ENCODE measurements around the gene TBX1. TPM values are rescaled to one million over a fixed set of nuclear protein-coding genes. Genes with fewer than 3 reads are reported as not detected.

Gene TBX1
- total and polyA plus RNA-seq, 2 of the 8 experiments (the other 6 are each of a cell fraction or from before 2014, with no cell fraction given): 0.28 TPM; not detected in 1

DNA sequence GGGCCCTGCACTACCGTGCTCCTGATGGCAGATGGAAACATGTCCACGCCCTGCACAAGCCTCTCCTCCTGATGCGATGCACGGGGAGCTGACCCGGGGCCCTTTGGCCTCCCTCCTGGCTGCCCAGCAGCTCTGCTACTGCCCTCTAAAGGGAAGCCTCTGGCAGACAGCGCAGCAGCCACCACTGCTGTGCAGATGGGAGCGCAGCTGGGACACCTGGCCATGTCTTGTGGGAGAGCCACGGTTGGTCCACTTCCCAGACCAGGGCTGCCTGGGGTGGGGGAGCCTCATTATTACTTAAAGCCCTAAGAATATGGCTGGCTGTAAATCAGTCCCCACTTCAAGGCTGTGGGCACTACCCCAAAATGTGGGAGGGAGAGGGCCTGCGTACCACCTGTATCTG, 38.3 kb downstream of the TBX1 start (continued):
- TF ChIP-seq, protein P1, sequence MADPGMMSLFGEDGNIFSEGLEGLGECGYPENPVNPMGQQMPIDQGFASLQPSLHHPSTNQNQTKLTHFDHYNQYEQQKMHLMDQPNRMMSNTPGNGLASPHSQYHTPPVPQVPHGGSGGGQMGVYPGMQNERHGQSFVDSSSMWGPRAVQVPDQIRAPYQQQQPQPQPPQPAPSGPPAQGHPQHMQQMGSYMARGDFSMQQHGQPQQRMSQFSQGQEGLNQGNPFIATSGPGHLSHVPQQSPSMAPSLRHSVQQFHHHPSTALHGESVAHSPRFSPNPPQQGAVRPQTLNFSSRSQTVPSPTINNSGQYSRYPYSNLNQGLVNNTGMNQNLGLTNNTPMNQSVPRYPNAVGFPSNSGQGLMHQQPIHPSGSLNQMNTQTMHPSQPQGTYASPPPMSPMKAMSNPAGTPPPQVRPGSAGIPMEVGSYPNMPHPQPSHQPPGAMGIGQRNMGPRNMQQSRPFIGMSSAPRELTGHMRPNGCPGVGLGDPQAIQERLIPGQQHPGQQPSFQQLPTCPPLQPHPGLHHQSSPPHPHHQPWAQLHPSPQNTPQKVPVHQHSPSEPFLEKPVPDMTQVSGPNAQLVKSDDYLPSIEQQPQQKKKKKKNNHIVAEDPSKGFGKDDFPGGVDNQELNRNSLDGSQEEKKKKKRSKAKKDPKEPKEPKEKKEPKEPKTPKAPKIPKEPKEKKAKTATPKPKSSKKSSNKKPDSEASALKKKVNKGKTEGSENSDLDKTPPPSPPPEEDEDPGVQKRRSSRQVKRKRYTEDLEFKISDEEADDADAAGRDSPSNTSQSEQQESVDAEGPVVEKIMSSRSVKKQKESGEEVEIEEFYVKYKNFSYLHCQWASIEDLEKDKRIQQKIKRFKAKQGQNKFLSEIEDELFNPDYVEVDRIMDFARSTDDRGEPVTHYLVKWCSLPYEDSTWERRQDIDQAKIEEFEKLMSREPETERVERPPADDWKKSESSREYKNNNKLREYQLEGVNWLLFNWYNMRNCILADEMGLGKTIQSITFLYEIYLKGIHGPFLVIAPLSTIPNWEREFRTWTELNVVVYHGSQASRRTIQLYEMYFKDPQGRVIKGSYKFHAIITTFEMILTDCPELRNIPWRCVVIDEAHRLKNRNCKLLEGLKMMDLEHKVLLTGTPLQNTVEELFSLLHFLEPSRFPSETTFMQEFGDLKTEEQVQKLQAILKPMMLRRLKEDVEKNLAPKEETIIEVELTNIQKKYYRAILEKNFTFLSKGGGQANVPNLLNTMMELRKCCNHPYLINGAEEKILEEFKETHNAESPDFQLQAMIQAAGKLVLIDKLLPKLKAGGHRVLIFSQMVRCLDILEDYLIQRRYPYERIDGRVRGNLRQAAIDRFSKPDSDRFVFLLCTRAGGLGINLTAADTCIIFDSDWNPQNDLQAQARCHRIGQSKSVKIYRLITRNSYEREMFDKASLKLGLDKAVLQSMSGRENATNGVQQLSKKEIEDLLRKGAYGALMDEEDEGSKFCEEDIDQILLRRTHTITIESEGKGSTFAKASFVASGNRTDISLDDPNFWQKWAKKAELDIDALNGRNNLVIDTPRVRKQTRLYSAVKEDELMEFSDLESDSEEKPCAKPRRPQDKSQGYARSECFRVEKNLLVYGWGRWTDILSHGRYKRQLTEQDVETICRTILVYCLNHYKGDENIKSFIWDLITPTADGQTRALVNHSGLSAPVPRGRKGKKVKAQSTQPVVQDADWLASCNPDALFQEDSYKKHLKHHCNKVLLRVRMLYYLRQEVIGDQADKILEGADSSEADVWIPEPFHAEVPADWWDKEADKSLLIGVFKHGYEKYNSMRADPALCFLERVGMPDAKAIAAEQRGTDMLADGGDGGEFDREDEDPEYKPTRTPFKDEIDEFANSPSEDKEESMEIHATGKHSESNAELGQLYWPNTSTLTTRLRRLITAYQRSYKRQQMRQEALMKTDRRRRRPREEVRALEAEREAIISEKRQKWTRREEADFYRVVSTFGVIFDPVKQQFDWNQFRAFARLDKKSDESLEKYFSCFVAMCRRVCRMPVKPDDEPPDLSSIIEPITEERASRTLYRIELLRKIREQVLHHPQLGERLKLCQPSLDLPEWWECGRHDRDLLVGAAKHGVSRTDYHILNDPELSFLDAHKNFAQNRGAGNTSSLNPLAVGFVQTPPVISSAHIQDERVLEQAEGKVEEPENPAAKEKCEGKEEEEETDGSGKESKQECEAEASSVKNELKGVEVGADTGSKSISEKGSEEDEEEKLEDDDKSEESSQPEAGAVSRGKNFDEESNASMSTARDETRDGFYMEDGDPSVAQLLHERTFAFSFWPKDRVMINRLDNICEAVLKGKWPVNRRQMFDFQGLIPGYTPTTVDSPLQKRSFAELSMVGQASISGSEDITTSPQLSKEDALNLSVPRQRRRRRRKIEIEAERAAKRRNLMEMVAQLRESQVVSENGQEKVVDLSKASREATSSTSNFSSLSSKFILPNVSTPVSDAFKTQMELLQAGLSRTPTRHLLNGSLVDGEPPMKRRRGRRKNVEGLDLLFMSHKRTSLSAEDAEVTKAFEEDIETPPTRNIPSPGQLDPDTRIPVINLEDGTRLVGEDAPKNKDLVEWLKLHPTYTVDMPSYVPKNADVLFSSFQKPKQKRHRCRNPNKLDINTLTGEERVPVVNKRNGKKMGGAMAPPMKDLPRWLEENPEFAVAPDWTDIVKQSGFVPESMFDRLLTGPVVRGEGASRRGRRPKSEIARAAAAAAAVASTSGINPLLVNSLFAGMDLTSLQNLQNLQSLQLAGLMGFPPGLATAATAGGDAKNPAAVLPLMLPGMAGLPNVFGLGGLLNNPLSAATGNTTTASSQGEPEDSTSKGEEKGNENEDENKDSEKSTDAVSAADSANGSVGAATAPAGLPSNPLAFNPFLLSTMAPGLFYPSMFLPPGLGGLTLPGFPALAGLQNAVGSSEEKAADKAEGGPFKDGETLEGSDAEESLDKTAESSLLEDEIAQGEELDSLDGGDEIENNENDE (IDR thresholded peaks at IDR 0.05; ENCODE audit: insufficient replicate concordance, low read length): no peak
- no peak for TF ChIP-seq POLR2A (IDR thresholded peaks at IDR 0.05; ENCODE audit: control extremely low read depth in 1 of 2, low read depth in 2 of 2, low read length in 2 of 2)
- TF ChIP-seq MAFK (IDR thresholded peaks at IDR 0.05; ENCODE audit: low read depth, low read length): no peak
- TF ChIP-seq KDM5A (IDR thresholded peaks at IDR 0.05; ENCODE audit: low read length): no peak
- no peak for TF ChIP-seq YY1 (IDR thresholded peaks at IDR 0.05; ENCODE audit: low read depth, low read length)
- TF ChIP-seq, protein P2, sequence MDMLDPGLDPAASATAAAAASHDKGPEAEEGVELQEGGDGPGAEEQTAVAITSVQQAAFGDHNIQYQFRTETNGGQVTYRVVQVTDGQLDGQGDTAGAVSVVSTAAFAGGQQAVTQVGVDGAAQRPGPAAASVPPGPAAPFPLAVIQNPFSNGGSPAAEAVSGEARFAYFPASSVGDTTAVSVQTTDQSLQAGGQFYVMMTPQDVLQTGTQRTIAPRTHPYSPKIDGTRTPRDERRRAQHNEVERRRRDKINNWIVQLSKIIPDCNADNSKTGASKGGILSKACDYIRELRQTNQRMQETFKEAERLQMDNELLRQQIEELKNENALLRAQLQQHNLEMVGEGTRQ (IDR thresholded peaks at IDR 0.05; ENCODE audit: low read length): no peak
- no peak for TF ChIP-seq CBX8 (IDR thresholded peaks at IDR 0.05; ENCODE audit: borderline replicate concordance, low read depth, low read length)
- no peak for TF ChIP-seq EZH2 (IDR thresholded peaks at IDR 0.05; ENCODE audit: low read depth, low read length, severe bottlenecking)
- no peak for TF ChIP-seq ASH2L (IDR thresholded peaks at IDR 0.05; ENCODE audit: low read length)
- no peak for TF ChIP-seq KDM4A (IDR thresholded peaks at IDR 0.05; ENCODE audit: low read depth, low read length, severe bottlenecking)
